Nucleus accumbens (tissue), 56 donors: ENCODE measurements around the gene MAP3K19.
"Not testable (repeated sequence)": the region's sequence is repeated elsewhere in the genome, so short reads cannot be mapped to it uniquely, and the experiment has no call there.

ENCODE experiments used
- DNase-seq, 56 donors: peaks; one replicate each; lab custom pipeline; 2025; lab: John Stamatoyannopoulos, UW

Gene MAP3K19

GRCh38 chr2:135052042-135052876 lies 5.0 kb upstream of the MAP3K19 start, which contains the start of gene RAB3GAP1:
TSS of gene RAB3GAP1 (plus strand) at chr2:135052292. CDS start at chr2:135052308, 16 bp downstream.
- DNase-seq, result peak in 54 of 56 donors; percentile 8 to 87 (median 65)

- no peak for DNase-seq
These were observed 3.4 kb upstream of the MAP3K19 start for GRCh38 chr2:135050684-135051083.

GRCh38 chr2:135050132-135050531 lies 2.9 kb upstream of the MAP3K19 start:
- no peak for DNase-seq

GRCh38 chr2:135048122-135048521 lies 875 bp upstream of the MAP3K19 start:
- DNase-seq, result no peak

- DNase-seq, result no peak
These were observed 3.9 kb downstream of the MAP3K19 start for GRCh38 chr2:135043345-135043744.

- DNase-seq, result no peak
These were observed 9.4 kb downstream of the MAP3K19 start for GRCh38 chr2:135037831-135038230.

GRCh38 chr2:135033216-135033615 lies 14.0 kb downstream of the MAP3K19 start:
- not testable (repeated sequence) for DNase-seq

GRCh38 chr2:135030826-135031225 lies 16.4 kb downstream of the MAP3K19 start:
- DNase-seq, result no peak

GRCh38 chr2:135029481-135030134 lies 17.6 kb downstream of the MAP3K19 start:
- DNase-seq, result no peak

- no peak for DNase-seq
These were observed 23.3 kb downstream of the MAP3K19 start for GRCh38 chr2:135023886-135024485.

GRCh38 chr2:135022952-135023880 lies 24.0 kb downstream of the MAP3K19 start:
- DNase-seq, result no peak

- no peak for DNase-seq
These were observed 25.6 kb downstream of the MAP3K19 start for GRCh38 chr2:135021618-135022017.

- no peak for DNase-seq
These were observed 35.6 kb downstream of the MAP3K19 start for GRCh38 chr2:135011633-135012032.

- no peak for DNase-seq
These were observed 36.9 kb downstream of the MAP3K19 start for GRCh38 chr2:135010200-135010942.

GRCh38 chr2:135009339-135009738 lies 37.9 kb downstream of the MAP3K19 start:
- DNase-seq, result no peak

- DNase-seq, result no peak
These were observed 41.5 kb downstream of the MAP3K19 start for GRCh38 chr2:135005753-135006152.

GRCh38 chr2:135004005-135004746 lies 43.1 kb downstream of the MAP3K19 start:
- DNase-seq, result peak in 53 of 56 donors; percentile 8 to 83 (median 48)

GRCh38 chr2:135002836-135003235 lies 44.4 kb downstream of the MAP3K19 start:
- no peak for DNase-seq

- no peak for DNase-seq
These were observed 47.7 kb downstream of the MAP3K19 start for GRCh38 chr2:134999521-134999920.
